Natural killer cell (primary cell): ENCODE measurements around the gene MUC20. TPM values are rescaled to one million over a fixed set of nuclear protein-coding genes. Genes with fewer than 3 reads are reported as not detected.
"Not testable (repeated sequence)": the region's sequence is repeated elsewhere in the genome, so short reads cannot be mapped to it uniquely, and the experiment has no call there.

ENCODE experiments used
- ATAC-seq, 3 donors: fragments of 150-1000 bp in 2 of 3; fragments of 200-7000 bp in 1 of 3; cut with Tn5 transposase; 1 replicate in 1 of 3; 2 replicates in 2 of 3; pipeline ENCODE4 v1.10.0; 2021; ENCODE audit warnings: mild to moderate bottlenecking in 2 of 3, moderate library complexity in 2 of 3
- DNase-seq, 2 donors: peaks; one replicate each; pipeline versions ENCODE4 v3.0.0 to v3.0.0-alpha.2; 2013 to 2021; ENCODE audit warnings: mixed read lengths in 1 of 2
- H3K27ac ChIP-seq: one replicate; pipeline ENCODE4 v1.5.1; 2013; ENCODE audit warnings: mild to moderate bottlenecking, low read length
- H3K27me3 ChIP-seq: one replicate; pipeline ENCODE4 v1.6.1; 2013; ENCODE audit warnings: low read length; ENCODE audit not compliant: control insufficient read depth, insufficient read depth
- H3K36me3 ChIP-seq: one replicate; pipeline ENCODE4 v1.6.1; 2013; ENCODE audit warnings: low read length; ENCODE audit not compliant: control insufficient read depth, insufficient read depth
- H3K4me1 ChIP-seq: one replicate; pipeline ENCODE4 v1.6.1; 2013; ENCODE audit warnings: low read length; ENCODE audit not compliant: control insufficient read depth, insufficient read depth
- H3K4me3 ChIP-seq: one replicate; pipeline ENCODE4 v1.5.1; 2013; ENCODE audit warnings: low read length
- H3K9me3 ChIP-seq: one replicate; pipeline ENCODE4 v1.6.1; 2013; ENCODE audit warnings: low read length; ENCODE audit not compliant: control insufficient read depth, insufficient read depth
- H3K27ac Mint-ChIP-seq, 2 donors: one replicate each; pipeline ENCODE4 v1.8.0; 2022; ENCODE audit warnings: mild to moderate bottlenecking in 2 of 2, mixed read lengths in 2 of 2, moderate library complexity in 1 of 2
- H3K27me3 Mint-ChIP-seq, 2 donors: one replicate each; pipeline ENCODE4 v1.8.0; 2022; ENCODE audit warnings: low read depth in 2 of 2, mixed read lengths in 2 of 2
- H3K36me3 Mint-ChIP-seq: one replicate; pipeline ENCODE4 v1.8.0; 2022; ENCODE audit warnings: mixed read lengths
- H3K4me1 Mint-ChIP-seq, 2 donors: one replicate each; pipeline ENCODE4 v1.8.0; 2022; ENCODE audit warnings: mixed read lengths in 2 of 2
- H3K4me3 Mint-ChIP-seq: one replicate; pipeline ENCODE4 v1.8.0; 2022; ENCODE audit warnings: mild to moderate bottlenecking, moderate library complexity, mixed read lengths
- H3K9me3 Mint-ChIP-seq, 2 donors: one replicate each; pipeline ENCODE4 v1.8.0; 2022; ENCODE audit warnings: mixed read lengths in 2 of 2
- CTCF ChIP-seq: fragments of 200-600 bp; IDR thresholded peaks from one replicate; pipeline ENCODE4 v1.8.0; 2022; ENCODE audit warnings: antibody characterized with exemption
- WGBS: methylation state at CpG from one replicate; pipeline ENCODE4 v1.1.7; 2013; ENCODE audit warnings: missing lambda C conversion rate; ENCODE audit not compliant: insufficient coverage; 5-methylcytosine and 5-hydroxymethylcytosine counted together
- intact Hi-C: fragments of 100-400 bp; cut with micrococcal nuclease; formaldehyde crosslinking; loops from one replicate; pipeline ENCODE4 v1.14.2; 2022
- total RNA-seq, 4 donors: library from RNA; stranded (reverse); fragments of 120-200 nt in 1 of 4; gene quantifications; one replicate each; pipeline versions ENCODE4 v1.2.3 to v1.2.4, GENCODE V29; 2013 to 2022

The MUC20 gene
- total RNA-seq, 3 donors from 2014 or later (not counting 1 experiment from before 2014, with no cell fraction given) = 4.1 to 11.4 (median 5.9) TPM

GRCh38 chr3:195693428-195694216 lies 27.2 kb upstream of the MUC20 start:
- Mint-ChIP-seq H3K4me1 (peaks cover 0 to 5% of the 10 kb centered on the region in 2 donors), H3K27me3 (no peaks in the 10 kb centered on the region), H3K9me3 (no peaks in the 10 kb centered on the region), H3K4me3 (no peak overlapping the region), H3K36me3 (peaks cover 25% of the 10 kb centered on the region), H3K27ac (no peak overlapping the region)
- 87% methylated on average over 12 of the region's 13 CpGs for WGBS
- TF ChIP-seq CTCF = no peak
- Histone ChIP-seq H3K27ac (no peak overlapping the region), H3K4me1 (no peaks in the 10 kb centered on the region), H3K9me3 (no peaks in the 10 kb centered on the region), H3K27me3 (no peaks in the 10 kb centered on the region), H3K4me3 (no peak overlapping the region), H3K36me3 (peaks cover 37% of the 10 kb centered on the region)
- ATAC-seq (no peak), DNase-seq (no peak)
- intact Hi-C loops = no loop called here

GRCh38 chr3:195694217-195695076 lies 26.3 kb upstream of the MUC20 start:
- H3K9me3 ChIP-seq, H3K27ac Mint-ChIP-seq, H3K4me3 ChIP-seq, H3K4me3 Mint-ChIP-seq, ATAC-seq, H3K27ac ChIP-seq, H3K27me3 ChIP-seq, DNase-seq, H3K9me3 Mint-ChIP-seq, H3K27me3 Mint-ChIP-seq, H3K4me1 Mint-ChIP-seq, intact Hi-C loops, H3K4me1 ChIP-seq: not testable (repeated sequence)
- WGBS = 88% methylated on average over 8 of the region's 8 CpGs
- peaks cover 19% of the 10 kb centered on the region for H3K36me3 Mint-ChIP-seq
- H3K36me3 ChIP-seq = peaks cover 36% of the 10 kb centered on the region

GRCh38 chr3:195696632-195697278 lies 24.0 kb upstream of the MUC20 start:
- Mint-ChIP-seq H3K4me1 (peaks cover 4 to 5% of the 10 kb centered on the region in 2 donors), H3K9me3 (no peaks in the 10 kb centered on the region), H3K36me3 (peaks cover 13% of the 10 kb centered on the region), H3K27ac (no peak overlapping the region), H3K4me3 (no peak overlapping the region), H3K27me3 (no peaks in the 10 kb centered on the region)
- H3K27me3 ChIP-seq = no peaks in the 10 kb centered on the region
- H3K27ac ChIP-seq = no peak overlapping the region
- 92% methylated on average over 31 of the region's 31 CpGs for WGBS
- TF ChIP-seq CTCF = no peak
- peaks cover 35% of the 10 kb centered on the region for H3K36me3 ChIP-seq
- intact Hi-C loops = no loop called here
- H3K4me1 ChIP-seq = no peaks in the 10 kb centered on the region
- H3K4me3 ChIP-seq = no peak overlapping the region
- no peaks in the 10 kb centered on the region for H3K9me3 ChIP-seq
- ATAC-seq (no peak), DNase-seq (no peak)
